Measurements from ENCODE around the gene OAS1.
"Not testable (repeated sequence)": the region's sequence is repeated elsewhere in the genome, so short reads cannot be mapped to it uniquely, and the experiment has no call there.

OAS1 gene

GRCh38 chr12:112900298-112901145 lies 6.2 kb upstream of the OAS1 start:
- DNase-seq = peak in 1 of 56 donors; percentile 20

- DNase-seq = no peak
Observed at GRCh38 chr12:112901271-112901670, 5.5 kb upstream of the OAS1 start.

- DNase-seq = no peak
Observed at GRCh38 chr12:112904571-112904970, 2.2 kb upstream of the OAS1 start.

GRCh38 chr12:112905451-112906089 lies 1.2 kb upstream of the OAS1 start:
- peak in 1 of 56 donors; percentile 27 for DNase-seq

- peak in 1 of 56 donors; percentile 12 for DNase-seq
Observed at GRCh38 chr12:112907415-112908157, 824 bp downstream of the OAS1 start.

- DNase-seq = no peak
Observed at GRCh38 chr12:112908548-112908947, 1.8 kb downstream of the OAS1 start.

GRCh38 chr12:112909693-112910092 lies 2.9 kb downstream of the OAS1 start:
- DNase-seq = no peak

GRCh38 chr12:112913038-112913688 lies 6.4 kb downstream of the OAS1 start:
- DNase-seq = no peak

- not testable (repeated sequence) for DNase-seq
Observed at GRCh38 chr12:112913888-112914287, 7.1 kb downstream of the OAS1 start.

GRCh38 chr12:112916270-112916669 lies 9.5 kb downstream of the OAS1 start:
- no peak for DNase-seq

GRCh38 chr12:112919121-112919520 lies 12.4 kb downstream of the OAS1 start:
- no peak for DNase-seq

- DNase-seq = no peak
Observed at GRCh38 chr12:112924986-112925385, 18.2 kb downstream of the OAS1 start.

- DNase-seq = not testable (repeated sequence)
Observed at GRCh38 chr12:112926416-112927033, 19.8 kb downstream of the OAS1 start.

- DNase-seq = no peak
Observed at GRCh38 chr12:112927475-112927874, 20.7 kb downstream of the OAS1 start.

- DNase-seq = no peak
Observed at GRCh38 chr12:112927925-112928324, 21.2 kb downstream of the OAS1 start.

GRCh38 chr12:112928978-112929377 lies 22.2 kb downstream of the OAS1 start:
- DNase-seq = no peak

GRCh38 chr12:112929715-112930114 lies 23.0 kb downstream of the OAS1 start:
- no peak for DNase-seq

- DNase-seq = no peak
Observed at GRCh38 chr12:112930350-112930749, 23.6 kb downstream of the OAS1 start.

GRCh38 chr12:112932485-112933128 lies 25.8 kb downstream of the OAS1 start:
- no peak for DNase-seq

- no peak for DNase-seq
Observed at GRCh38 chr12:112933129-112933505, 26.4 kb downstream of the OAS1 start.

GRCh38 chr12:112936264-112936663 lies 29.5 kb downstream of the OAS1 start:
- no peak for DNase-seq

Data from nucleus accumbens (tissue), 56 donors.